ENCODE results near the gene PNPLA7. TPM values are rescaled to one million over a fixed set of nuclear protein-coding genes. Genes with fewer than 3 reads are reported as not detected.

The PNPLA7 gene
- total and polyA plus RNA-seq, 2 donors (not counting 1 experiment from before 2014, with no cell fraction given), result 18.7 to 29.9 TPM

GRCh38 chr9:137429974-137430722, 120.1 kb downstream of the PNPLA7 start:
- CTCF ChIA-PET, result interaction anchor here (0.6 to 1.2 kb wide), 2 partner anchors 128 to 147 kb away, joined by 3 read pairs; partner anchors contain the start of gene NRARP

More at GRCh38 chr9:137429974-137430722, 120.1 kb downstream of the PNPLA7 start:
- peak; percentile 68 for ATAC-seq (ENCODE audit: low read depth)
- peak overlapping the region; percentile 62 for H3K4me3 Mint-ChIP-seq
- H3K27me3 Mint-ChIP-seq, result no peaks in the 10 kb centered on the region
- peaks cover 10% of the 10 kb centered on the region for H3K4me1 Mint-ChIP-seq
- POLR2A ChIA-PET, result interaction anchor here (0.6 kb wide), 1 partner anchor 75 kb away, joined by 4 read pairs; no protein-coding TSS in a partner anchor
- WGBS (ENCODE audit: insufficient coverage), result 14% methylated on average over 30 of the region's 34 CpGs
- Histone ChIP-seq H3K4me3 (ENCODE audit: control extremely low read depth in 1 of 5, extremely low read depth in 1 of 5, insufficient read depth in 1 of 5, low read depth in 2 of 5, low read length in 4 of 5) (peak overlapping the region in 4 of 5 experiments; percentile 4 to 40 (median 32)), H3K9ac (ENCODE audit: low read length) (peak overlapping the region; percentile 28), H3K36me3 (replicated peaks in 1 of 2; ENCODE audit: control extremely low read depth in 1 of 2, control insufficient read depth in 1 of 2, extremely low read depth in 1 of 2, insufficient read depth in 2 of 2, low read length in 1 of 2) (no peaks in the 10 kb centered on the region), H3K27me3 (replicated peaks in 1 of 4; ENCODE audit: control extremely low read depth in 1 of 4, control insufficient read depth in 3 of 4, insufficient read depth in 4 of 4, low read length in 3 of 4) (peaks cover 0 to 31% (median 8%) of the 10 kb centered on the region in 4 experiments), H3K27ac (ENCODE audit: low read length in 2 of 2) (no peak overlapping the region), H3K9me3 (ENCODE audit: control extremely low read depth in 1 of 3, control insufficient read depth in 2 of 3, insufficient read depth in 1 of 3, low read length in 2 of 3) (peaks cover 0 to 13% (median 0%) of the 10 kb centered on the region in 3 donors), H4K20me1 (ENCODE audit: control insufficient read depth, insufficient read depth, low read length, poor library complexity, severe bottlenecking) (no peaks in the 10 kb centered on the region), H3K4me2 (replicated peaks; ENCODE audit: low read depth, low read length, poor library complexity, severe bottlenecking) (peak overlapping the region; percentile 67), H3K4me1 (ENCODE audit: control insufficient read depth in 2 of 2, insufficient read depth in 2 of 2, low read length in 2 of 2) (peaks cover 24 to 26% of the 10 kb centered on the region in 2 donors), H2AFZ (ENCODE audit: insufficient read depth, low read depth, low read length, poor library complexity, severe bottlenecking) (no peak overlapping the region), H3K79me2 (ENCODE audit: control insufficient read depth, insufficient read depth, low read length) (no peaks in the 10 kb centered on the region)
- intact Hi-C loops (cut with micrococcal nuclease), result no loop called here
- H3K27ac Mint-ChIP-seq, result no peak overlapping the region
- H3K9me3 Mint-ChIP-seq (ENCODE audit: insufficient read depth), result no peaks in the 10 kb centered on the region
- DNase-seq, result peak; percentile 65
- TF ChIP-seq EZH2 (IDR thresholded peaks at IDR 0.05; ENCODE audit: borderline replicate concordance, insufficient read depth, low read depth, low read length, poor library complexity, severe bottlenecking) (no peak), CTCF (IDR thresholded peaks at IDR 0.05) (no peak)

Measured in B cell (primary cell).